Tibial artery (tissue), 4 donors: ENCODE results near the gene ARHGEF17.

Source experiments
- DNase-seq, 2 donors: peaks; one replicate each; pipeline ENCODE4 v3.0.0-alpha.2; 2019
- H3K27ac ChIP-seq, 2 donors: fragments of 200-600 bp; sonication (generic) in 1 of 2; 1 replicate in 1 of 2; 2 replicates in 1 of 2; pipeline ENCODE4 v1.5.1; 2018 to 2019; ENCODE audit warnings: mild to moderate bottlenecking in 1 of 2
- H3K27me3 ChIP-seq, 2 donors: fragments of 200-600 bp; sonication (generic) in 1 of 2; one replicate each; pipeline versions ENCODE4 v1.5.1 to v1.6.0; 2016 to 2019
- H3K36me3 ChIP-seq, 3 donors: fragments of 200-600 bp; sonication (generic) in 2 of 3; one replicate each; pipeline ENCODE4 v1.5.1; 2016 to 2019; ENCODE audit warnings: mild to moderate bottlenecking in 2 of 3
- H3K4me1 ChIP-seq, 4 donors: fragments of 200-600 bp; sonication (generic) in 2 of 4; 1 replicate in 3 of 4; 2 replicates in 1 of 4; pipeline ENCODE4 v1.5.1; 2016 to 2019
- H3K4me3 ChIP-seq, 2 donors: fragments of 200-600 bp; sonication (generic) in 1 of 2; 1 replicate in 1 of 2; 2 replicates in 1 of 2; pipeline ENCODE4 v1.5.1; 2018 to 2019; ENCODE audit warnings: mild to moderate bottlenecking in 2 of 2
- H3K9me3 ChIP-seq, 3 donors: fragments of 200-600 bp; sonication (generic) in 1 of 3; one replicate each; pipeline ENCODE4 v1.5.1; 2016 to 2019
- CTCF ChIP-seq, 2 experiments: fragments of 200-600 bp in 1 of 2; fragments of 450-650 bp in 1 of 2; IDR thresholded peaks; one replicate each; pipeline ENCODE4 v1.5.1; 2017 to 2019; ENCODE audit warnings: antibody characterized with exemption in 2 of 2, mild to moderate bottlenecking in 1 of 2, moderate library complexity in 1 of 2
- intact Hi-C: fragments of 100-400 bp; cut with DNase I; formaldehyde crosslinking; loops from one replicate; pipeline ENCODE4 v1.15.0; 2023; ENCODE audit warnings: low total_unique reads

ARHGEF17 gene

GRCh38 chr11:73393011-73393380, 84.9 kb downstream of the ARHGEF17 start:
- H3K4me1 ChIP-seq: peaks cover 0 to 10% (median 7%) of the 10 kb centered on the region in 4 donors
- no peak for DNase-seq
- H3K36me3 ChIP-seq: no peaks in the 10 kb centered on the region
- H3K27ac ChIP-seq: no peak overlapping the region
- H3K4me3 ChIP-seq: no peak overlapping the region
- TF ChIP-seq CTCF (IDR thresholded peaks at IDR 0.05): no peak
- H3K27me3 ChIP-seq: no peaks in the 10 kb centered on the region
- intact Hi-C loops: loop anchor here (1.0 to 10.0 kb wide), 3 partner anchors 42 to 208 kb away; no protein-coding TSS in a partner anchor
- no peaks in the 10 kb centered on the region for H3K9me3 ChIP-seq

- Histone ChIP-seq H3K4me1 (peaks cover 0 to 10% (median 7%) of the 10 kb centered on the region in 4 donors), H3K27ac (no peak overlapping the region), H3K4me3 (no peak overlapping the region), H3K9me3 (no peaks in the 10 kb centered on the region), H3K36me3 (no peaks in the 10 kb centered on the region), H3K27me3 (no peaks in the 10 kb centered on the region)
- DNase-seq: peak; percentile 74 to 83
- peak; percentile 77 to 92 for TF ChIP-seq CTCF (IDR thresholded peaks at IDR 0.05)
- intact Hi-C loops: loop anchor here (1.0 to 10.0 kb wide), 3 partner anchors 42 to 209 kb away; no protein-coding TSS in a partner anchor
Measured at GRCh38 chr11:73393479-73394415, 85.7 kb downstream of the ARHGEF17 start.

GRCh38 chr11:73394416-73395296, 86.6 kb downstream of the ARHGEF17 start:
- intact Hi-C loops: loop anchor here (10.0 kb wide), 1 partner anchor 210 kb away; no protein-coding TSS in a partner anchor
- Histone ChIP-seq H3K4me3 (no peak overlapping the region), H3K27ac (no peak overlapping the region), H3K9me3 (no peaks in the 10 kb centered on the region), H3K4me1 (peaks cover 0 to 15% (median 9%) of the 10 kb centered on the region in 4 donors), H3K36me3 (no peaks in the 10 kb centered on the region), H3K27me3 (no peaks in the 10 kb centered on the region)
- no peak for TF ChIP-seq CTCF (IDR thresholded peaks at IDR 0.05)
- DNase-seq: no peak

GRCh38 chr11:73395297-73396208, 87.5 kb downstream of the ARHGEF17 start:
- DNase-seq: no peak
- H3K4me1 ChIP-seq: peaks cover 0 to 15% (median 9%) of the 10 kb centered on the region in 4 donors
- H3K9me3 ChIP-seq: no peaks in the 10 kb centered on the region
- intact Hi-C loops: loop anchor here (10.0 kb wide), 1 partner anchor 211 kb away; no protein-coding TSS in a partner anchor
- no peak for TF ChIP-seq CTCF (IDR thresholded peaks at IDR 0.05)
- no peaks in the 10 kb centered on the region for H3K27me3 ChIP-seq
- no peak overlapping the region for H3K4me3 ChIP-seq
- H3K27ac ChIP-seq: no peak overlapping the region
- H3K36me3 ChIP-seq: no peaks in the 10 kb centered on the region
